WTC11 (cell line): ENCODE measurements around the gene POLD3. TPM values are rescaled to one million over a fixed set of nuclear protein-coding genes. Genes with fewer than 3 reads are reported as not detected.

Experiments
- ATAC-seq: fragments of 200-7000 bp; cut with Tn5 transposase; 2 replicates; pipeline ENCODE4 v1.10.0; 2021; ENCODE audit warnings: mild to moderate bottlenecking, moderate library complexity
- CTCF ChIA-PET: fragments of 300-600 bp; sonication (Branson Sonifier 250); formaldehyde crosslinking; loops from one replicate; lab custom pipeline; 2021; ENCODE audit warnings: antibody characterized with exemption; lab: Charles Lee
- POLR2A ChIA-PET: fragments of 350-600 bp; sonication (Branson Sonifier 250); formaldehyde crosslinking; loops from one replicate; lab custom pipeline; 2021; ENCODE audit warnings: antibody characterized with exemption; lab: Charles Lee
- DNase-seq: peaks from one replicate; pipeline ENCODE4 v3.0.0; 2021; ENCODE audit warnings: low spot score
- H3K27ac Mint-ChIP-seq: 2 replicates; pipeline ENCODE4 v1.8.0; 2021; ENCODE audit warnings: mixed read lengths
- H3K27me3 Mint-ChIP-seq: 2 replicates; pipeline ENCODE4 v1.8.0; 2021; ENCODE audit warnings: low read depth, mild to moderate bottlenecking, moderate library complexity, mixed read lengths
- H3K36me3 Mint-ChIP-seq: 2 replicates; pipeline ENCODE4 v1.8.0; 2021; ENCODE audit warnings: mixed read lengths
- H3K4me1 Mint-ChIP-seq: 2 replicates; pipeline ENCODE4 v1.8.0; 2022; ENCODE audit warnings: mixed read lengths
- H3K4me3 Mint-ChIP-seq: 2 replicates; pipeline ENCODE4 v1.8.0; 2021; ENCODE audit warnings: mild to moderate bottlenecking, moderate library complexity, mixed read lengths
- H3K9me3 Mint-ChIP-seq: 2 replicates; pipeline ENCODE4 v1.8.0; 2021; ENCODE audit warnings: mixed read lengths
- ATF1 ChIP-seq: sonication (generic); formaldehyde crosslinking; IDR thresholded peaks from 2 replicates; pipeline ENCODE4 v1.8.1; 2023; ENCODE audit warnings: mild to moderate bottlenecking, moderate library complexity, missing genetic modification reagents
- ELF4 ChIP-seq: sonication (generic); formaldehyde crosslinking; IDR thresholded peaks from 2 replicates; pipeline ENCODE4 v1.8.1; 2022; ENCODE audit warnings: low read depth, mild to moderate bottlenecking, moderate library complexity, missing genetic modification reagents
- ETV6 ChIP-seq: sonication (generic); formaldehyde crosslinking; IDR thresholded peaks from 2 replicates; pipeline ENCODE4 v1.8.1; 2022; ENCODE audit warnings: mild to moderate bottlenecking, missing genetic modification reagents
- FOXK1 ChIP-seq: sonication (generic); formaldehyde crosslinking; IDR thresholded peaks from 2 replicates; pipeline ENCODE4 v1.8.0; 2022; ENCODE audit warnings: mild to moderate bottlenecking, moderate library complexity, missing genetic modification reagents
- KAT7 ChIP-seq: sonication (generic); formaldehyde crosslinking; IDR thresholded peaks from 2 replicates; pipeline ENCODE4 v1.8.1; 2023; ENCODE audit warnings: missing genetic modification reagents, mild to moderate bottlenecking, borderline replicate concordance
- OVOL2 ChIP-seq: fragments of 250-450 bp; sonication (Bioruptor Pico); IDR thresholded peaks from 2 replicates; pipeline ENCODE4 v1.9.0; 2021; ENCODE audit warnings: mild to moderate bottlenecking, borderline replicate concordance
- PRRX2 ChIP-seq: fragments of 250-450 bp; sonication (Bioruptor Pico); IDR thresholded peaks from 2 replicates; pipeline ENCODE4 v1.8.0; 2021; ENCODE audit warnings: mild to moderate bottlenecking
- RORB ChIP-seq: fragments of 250-450 bp; sonication (Bioruptor Pico); IDR thresholded peaks from 2 replicates; pipeline ENCODE4 v1.9.0; 2021; ENCODE audit warnings: mild to moderate bottlenecking
- TEAD1 ChIP-seq: sonication (generic); formaldehyde crosslinking; IDR thresholded peaks from 2 replicates; pipeline ENCODE4 v1.8.0; 2022; ENCODE audit warnings: mild to moderate bottlenecking, missing genetic modification reagents
- TP53 ChIP-seq: sonication (generic); formaldehyde crosslinking; IDR thresholded peaks from 2 replicates; pipeline ENCODE4 v1.8.1; 2023; ENCODE audit warnings: mild to moderate bottlenecking, missing genetic modification reagents
- ZNF138 ChIP-seq: sonication (generic); formaldehyde crosslinking; conservative IDR thresholded peaks from 2 replicates; pipeline ENCODE4 v1.8.1; 2022; ENCODE audit warnings: mild to moderate bottlenecking, moderate library complexity, missing genetic modification reagents
- ZNF317 ChIP-seq: sonication (generic); formaldehyde crosslinking; IDR thresholded peaks from 2 replicates; pipeline ENCODE4 v1.8.1; 2023; ENCODE audit warnings: low read depth, mild to moderate bottlenecking, moderate library complexity, missing genetic modification reagents, borderline replicate concordance
- total RNA-seq: library from RNA; stranded (reverse); gene quantifications from 3 replicates; pipeline ENCODE4 v1.2.3, GENCODE V29; 2021
- TF ChIP-seq, protein P1 (sequence below): sonication (generic); formaldehyde crosslinking; IDR thresholded peaks from 2 replicates; pipeline ENCODE4 v1.8.0; 2022; ENCODE audit warnings: missing genetic modification reagents
- TF ChIP-seq, protein P2 (sequence below): sonication (generic); formaldehyde crosslinking; conservative IDR thresholded peaks from 2 replicates; pipeline ENCODE4 v1.8.1; 2022; ENCODE audit warnings: mild to moderate bottlenecking, missing genetic modification reagents
- TF ChIP-seq, protein P3 (sequence below): sonication (generic); formaldehyde crosslinking; IDR thresholded peaks from 2 replicates; pipeline ENCODE4 v1.8.0; 2022; ENCODE audit warnings: mild to moderate bottlenecking, missing genetic modification reagents
- TF ChIP-seq, protein P4 (sequence below): sonication (generic); formaldehyde crosslinking; IDR thresholded peaks from 2 replicates; pipeline ENCODE4 v1.8.0; 2023; ENCODE audit warnings: missing genetic modification reagents, mild to moderate bottlenecking, borderline replicate concordance
- TF ChIP-seq, protein P5 (sequence below): sonication (generic); formaldehyde crosslinking; IDR thresholded peaks from 2 replicates; pipeline ENCODE4 v1.8.1; 2022; ENCODE audit warnings: low read depth, missing genetic modification reagents, borderline replicate concordance
- TF ChIP-seq, protein P6 (sequence below): fragments of 250-450 bp; sonication (Bioruptor Pico); IDR thresholded peaks from 2 replicates; pipeline ENCODE4 v2.1.2; 2022; ENCODE audit warnings: mild to moderate bottlenecking, moderate library complexity

Gene POLD3
- total RNA-seq, 1 experiment from 2014 or later, result 24.1 TPM

DNA sequence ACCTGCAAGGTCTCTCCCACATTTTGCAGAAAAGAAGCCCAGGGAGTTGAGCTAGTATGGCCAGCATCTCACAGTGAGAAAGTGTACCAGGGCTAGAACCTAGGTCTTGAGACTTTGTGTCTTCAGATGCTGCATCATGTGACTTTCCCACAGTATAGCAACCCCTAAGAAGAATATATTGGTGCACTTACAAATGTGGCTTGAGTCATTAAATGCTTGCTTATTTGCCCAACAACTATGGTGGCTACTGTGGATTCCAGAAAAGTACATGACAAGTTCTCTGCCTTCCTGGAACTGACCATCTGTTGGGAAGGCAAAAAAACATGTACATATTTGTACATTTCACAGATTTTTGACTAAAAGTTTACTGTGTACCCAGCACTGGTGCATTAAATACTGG, 55.0 kb downstream of the POLD3 start:
- POLR2A ChIA-PET, result no interaction called here
- no peaks in the 10 kb centered on the region for H3K27me3 Mint-ChIP-seq
- DNase-seq, result no peak
- no peak overlapping the region for H3K27ac Mint-ChIP-seq
- H3K4me3 Mint-ChIP-seq, result no peak overlapping the region
- no peak for ATAC-seq
- no peaks in the 10 kb centered on the region for H3K9me3 Mint-ChIP-seq
- peaks cover 8% of the 10 kb centered on the region; the same call in 1 of the 2 replicates for H3K4me1 Mint-ChIP-seq
- CTCF ChIA-PET, result interaction anchor here (2.2 kb wide), 1 partner anchor 55 kb away, joined by 5 read pairs; no protein-coding TSS in a partner anchor
- peaks cover 6% of the 10 kb centered on the region for H3K36me3 Mint-ChIP-seq
- TF ChIP-seq, protein P1, sequence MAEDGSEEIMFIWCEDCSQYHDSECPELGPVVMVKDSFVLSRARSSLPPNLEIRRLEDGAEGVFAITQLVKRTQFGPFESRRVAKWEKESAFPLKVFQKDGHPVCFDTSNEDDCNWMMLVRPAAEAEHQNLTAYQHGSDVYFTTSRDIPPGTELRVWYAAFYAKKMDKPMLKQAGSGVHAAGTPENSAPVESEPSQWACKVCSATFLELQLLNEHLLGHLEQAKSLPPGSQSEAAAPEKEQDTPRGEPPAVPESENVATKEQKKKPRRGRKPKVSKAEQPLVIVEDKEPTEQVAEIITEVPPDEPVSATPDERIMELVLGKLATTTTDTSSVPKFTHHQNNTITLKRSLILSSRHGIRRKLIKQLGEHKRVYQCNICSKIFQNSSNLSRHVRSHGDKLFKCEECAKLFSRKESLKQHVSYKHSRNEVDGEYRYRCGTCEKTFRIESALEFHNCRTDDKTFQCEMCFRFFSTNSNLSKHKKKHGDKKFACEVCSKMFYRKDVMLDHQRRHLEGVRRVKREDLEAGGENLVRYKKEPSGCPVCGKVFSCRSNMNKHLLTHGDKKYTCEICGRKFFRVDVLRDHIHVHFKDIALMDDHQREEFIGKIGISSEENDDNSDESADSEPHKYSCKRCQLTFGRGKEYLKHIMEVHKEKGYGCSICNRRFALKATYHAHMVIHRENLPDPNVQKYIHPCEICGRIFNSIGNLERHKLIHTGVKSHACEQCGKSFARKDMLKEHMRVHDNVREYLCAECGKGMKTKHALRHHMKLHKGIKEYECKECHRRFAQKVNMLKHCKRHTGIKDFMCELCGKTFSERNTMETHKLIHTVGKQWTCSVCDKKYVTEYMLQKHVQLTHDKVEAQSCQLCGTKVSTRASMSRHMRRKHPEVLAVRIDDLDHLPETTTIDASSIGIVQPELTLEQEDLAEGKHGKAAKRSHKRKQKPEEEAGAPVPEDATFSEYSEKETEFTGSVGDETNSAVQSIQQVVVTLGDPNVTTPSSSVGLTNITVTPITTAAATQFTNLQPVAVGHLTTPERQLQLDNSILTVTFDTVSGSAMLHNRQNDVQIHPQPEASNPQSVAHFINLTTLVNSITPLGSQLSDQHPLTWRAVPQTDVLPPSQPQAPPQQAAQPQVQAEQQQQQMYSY (CRISPR knock-in tag), result no peak
- no peak for TF ChIP-seq TP53 (CRISPR knock-in tag)
- TF ChIP-seq, protein P2, sequence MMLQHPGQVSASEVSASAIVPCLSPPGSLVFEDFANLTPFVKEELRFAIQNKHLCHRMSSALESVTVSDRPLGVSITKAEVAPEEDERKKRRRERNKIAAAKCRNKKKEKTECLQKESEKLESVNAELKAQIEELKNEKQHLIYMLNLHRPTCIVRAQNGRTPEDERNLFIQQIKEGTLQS, result no peak
- TF ChIP-seq ETV6 (CRISPR knock-in tag), result no peak
- TF ChIP-seq OVOL2, result no peak
- TF ChIP-seq, protein P3, sequence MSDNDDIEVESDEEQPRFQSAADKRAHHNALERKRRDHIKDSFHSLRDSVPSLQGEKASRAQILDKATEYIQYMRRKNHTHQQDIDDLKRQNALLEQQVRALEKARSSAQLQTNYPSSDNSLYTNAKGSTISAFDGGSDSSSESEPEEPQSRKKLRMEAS (CRISPR knock-in tag), result no peak
- no peak for TF ChIP-seq KAT7 (CRISPR knock-in tag)

DNA sequence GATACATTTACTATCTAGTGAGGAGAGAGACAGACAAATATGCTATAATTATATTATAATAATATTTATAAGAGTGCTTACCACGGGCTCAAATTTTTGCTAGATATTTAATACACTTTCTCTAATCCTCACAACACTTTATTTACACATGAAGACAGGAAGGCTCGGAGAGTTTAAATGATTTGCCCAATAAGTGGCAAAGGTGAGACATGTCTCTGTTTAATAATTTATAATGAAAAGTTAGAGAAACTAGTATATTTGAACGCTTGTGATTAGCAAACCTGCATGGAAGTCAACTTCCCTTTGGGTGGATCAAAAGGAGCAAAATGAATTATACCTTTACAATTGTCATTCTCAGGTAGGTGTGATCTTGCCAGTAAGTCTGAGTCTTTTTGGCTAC, 55.4 kb downstream of the POLD3 start:
- Mint-ChIP-seq H3K4me3 (no peak overlapping the region), H3K4me1 (peaks cover 8% of the 10 kb centered on the region; the same call in 1 of the 2 replicates), H3K27me3 (no peaks in the 10 kb centered on the region), H3K9me3 (no peaks in the 10 kb centered on the region), H3K27ac (no peak overlapping the region), H3K36me3 (peaks cover 5% of the 10 kb centered on the region)
- ChIA-PET CTCF (interaction anchor here (2.2 kb wide), 1 partner anchor 55 kb away, joined by 5 read pairs; no protein-coding TSS in a partner anchor), POLR2A (no interaction called here)
- TF ChIP-seq, protein P4, sequence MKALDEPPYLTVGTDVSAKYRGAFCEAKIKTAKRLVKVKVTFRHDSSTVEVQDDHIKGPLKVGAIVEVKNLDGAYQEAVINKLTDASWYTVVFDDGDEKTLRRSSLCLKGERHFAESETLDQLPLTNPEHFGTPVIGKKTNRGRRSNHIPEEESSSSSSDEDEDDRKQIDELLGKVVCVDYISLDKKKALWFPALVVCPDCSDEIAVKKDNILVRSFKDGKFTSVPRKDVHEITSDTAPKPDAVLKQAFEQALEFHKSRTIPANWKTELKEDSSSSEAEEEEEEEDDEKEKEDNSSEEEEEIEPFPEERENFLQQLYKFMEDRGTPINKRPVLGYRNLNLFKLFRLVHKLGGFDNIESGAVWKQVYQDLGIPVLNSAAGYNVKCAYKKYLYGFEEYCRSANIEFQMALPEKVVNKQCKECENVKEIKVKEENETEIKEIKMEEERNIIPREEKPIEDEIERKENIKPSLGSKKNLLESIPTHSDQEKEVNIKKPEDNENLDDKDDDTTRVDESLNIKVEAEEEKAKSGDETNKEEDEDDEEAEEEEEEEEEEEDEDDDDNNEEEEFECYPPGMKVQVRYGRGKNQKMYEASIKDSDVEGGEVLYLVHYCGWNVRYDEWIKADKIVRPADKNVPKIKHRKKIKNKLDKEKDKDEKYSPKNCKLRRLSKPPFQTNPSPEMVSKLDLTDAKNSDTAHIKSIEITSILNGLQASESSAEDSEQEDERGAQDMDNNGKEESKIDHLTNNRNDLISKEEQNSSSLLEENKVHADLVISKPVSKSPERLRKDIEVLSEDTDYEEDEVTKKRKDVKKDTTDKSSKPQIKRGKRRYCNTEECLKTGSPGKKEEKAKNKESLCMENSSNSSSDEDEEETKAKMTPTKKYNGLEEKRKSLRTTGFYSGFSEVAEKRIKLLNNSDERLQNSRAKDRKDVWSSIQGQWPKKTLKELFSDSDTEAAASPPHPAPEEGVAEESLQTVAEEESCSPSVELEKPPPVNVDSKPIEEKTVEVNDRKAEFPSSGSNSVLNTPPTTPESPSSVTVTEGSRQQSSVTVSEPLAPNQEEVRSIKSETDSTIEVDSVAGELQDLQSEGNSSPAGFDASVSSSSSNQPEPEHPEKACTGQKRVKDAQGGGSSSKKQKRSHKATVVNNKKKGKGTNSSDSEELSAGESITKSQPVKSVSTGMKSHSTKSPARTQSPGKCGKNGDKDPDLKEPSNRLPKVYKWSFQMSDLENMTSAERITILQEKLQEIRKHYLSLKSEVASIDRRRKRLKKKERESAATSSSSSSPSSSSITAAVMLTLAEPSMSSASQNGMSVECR, result no peak
- TF ChIP-seq TEAD1 (CRISPR knock-in tag) (no peak), ATF1 (no peak), ZNF317 (CRISPR knock-in tag) (no peak), ELF4 (CRISPR knock-in tag) (no peak), FOXK1 (no peak), RORB (no peak), PRRX2 (CRISPR knock-in tag) (no peak), ZNF138 (CRISPR knock-in tag) (no peak)
- TF ChIP-seq, protein P3 (CRISPR knock-in tag), result no peak
- TF ChIP-seq, protein P5, sequence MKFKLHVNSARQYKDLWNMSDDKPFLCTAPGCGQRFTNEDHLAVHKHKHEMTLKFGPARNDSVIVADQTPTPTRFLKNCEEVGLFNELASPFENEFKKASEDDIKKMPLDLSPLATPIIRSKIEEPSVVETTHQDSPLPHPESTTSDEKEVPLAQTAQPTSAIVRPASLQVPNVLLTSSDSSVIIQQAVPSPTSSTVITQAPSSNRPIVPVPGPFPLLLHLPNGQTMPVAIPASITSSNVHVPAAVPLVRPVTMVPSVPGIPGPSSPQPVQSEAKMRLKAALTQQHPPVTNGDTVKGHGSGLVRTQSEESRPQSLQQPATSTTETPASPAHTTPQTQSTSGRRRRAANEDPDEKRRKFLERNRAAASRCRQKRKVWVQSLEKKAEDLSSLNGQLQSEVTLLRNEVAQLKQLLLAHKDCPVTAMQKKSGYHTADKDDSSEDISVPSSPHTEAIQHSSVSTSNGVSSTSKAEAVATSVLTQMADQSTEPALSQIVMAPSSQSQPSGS, result no peak
- TF ChIP-seq, protein P6, sequence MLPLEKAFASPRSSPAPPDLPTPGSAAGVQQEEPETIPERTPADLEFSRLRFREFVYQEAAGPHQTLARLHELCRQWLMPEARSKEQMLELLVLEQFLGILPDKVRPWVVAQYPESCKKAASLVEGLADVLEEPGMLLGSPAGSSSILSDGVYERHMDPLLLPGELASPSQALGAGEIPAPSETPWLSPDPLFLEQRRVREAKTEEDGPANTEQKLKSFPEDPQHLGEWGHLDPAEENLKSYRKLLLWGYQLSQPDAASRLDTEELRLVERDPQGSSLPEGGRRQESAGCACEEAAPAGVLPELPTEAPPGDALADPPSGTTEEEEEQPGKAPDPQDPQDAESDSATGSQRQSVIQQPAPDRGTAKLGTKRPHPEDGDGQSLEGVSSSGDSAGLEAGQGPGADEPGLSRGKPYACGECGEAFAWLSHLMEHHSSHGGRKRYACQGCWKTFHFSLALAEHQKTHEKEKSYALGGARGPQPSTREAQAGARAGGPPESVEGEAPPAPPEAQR (CRISPR knock-in tag), result no peak
- ATAC-seq, result no peak
- no peak for DNase-seq
